ENCODE measurements around the gene ETNK1.

Gene ETNK1

GRCh38 chr12:22668441-22668840 lies 43.5 kb downstream of the ETNK1 start:
- no peak overlapping the region for H3K9ac ChIP-seq (ENCODE audit: low read depth, low read length)
- H3K4me1 ChIP-seq (ENCODE audit: insufficient read depth, low read length): no peaks in the 10 kb centered on the region
- no peak overlapping the region for H3K27ac ChIP-seq (ENCODE audit: low read length)
- no peaks in the 10 kb centered on the region for H3K9me3 ChIP-seq (ENCODE audit: insufficient read depth, low read depth, low read length)
- H3K27me3 ChIP-seq (ENCODE audit: insufficient read depth, low read length): no peaks in the 10 kb centered on the region
- peaks cover 42% of the 10 kb centered on the region for H3K36me3 ChIP-seq (ENCODE audit: insufficient read depth, low read depth, low read length)
- H3K4me3 ChIP-seq (ENCODE audit: low read length): no peak overlapping the region

GRCh38 chr12:22670762-22671161 lies 45.8 kb downstream of the ETNK1 start:
- no peak overlapping the region for H3K4me3 ChIP-seq (ENCODE audit: low read length)
- no peak overlapping the region for H3K27ac ChIP-seq (ENCODE audit: low read length)
- peaks cover 58% of the 10 kb centered on the region for H3K36me3 ChIP-seq (ENCODE audit: insufficient read depth, low read depth, low read length)
- H3K4me1 ChIP-seq (ENCODE audit: insufficient read depth, low read length): no peaks in the 10 kb centered on the region
- no peak overlapping the region for H3K9ac ChIP-seq (ENCODE audit: low read depth, low read length)
- no peaks in the 10 kb centered on the region for H3K27me3 ChIP-seq (ENCODE audit: insufficient read depth, low read length)
- H3K9me3 ChIP-seq (ENCODE audit: insufficient read depth, low read depth, low read length): no peaks in the 10 kb centered on the region

GRCh38 chr12:22672951-22673350 lies 48.0 kb downstream of the ETNK1 start:
- peaks cover 54% of the 10 kb centered on the region for H3K36me3 ChIP-seq (ENCODE audit: insufficient read depth, low read depth, low read length)

GRCh38 chr12:22677781-22678574 lies 53.0 kb downstream of the ETNK1 start:
- Histone ChIP-seq H3K4me3 (ENCODE audit: low read length) (no peak overlapping the region), H3K9ac (ENCODE audit: low read depth, low read length) (no peak overlapping the region), H3K27ac (ENCODE audit: low read length) (no peak overlapping the region), H3K9me3 (ENCODE audit: insufficient read depth, low read depth, low read length) (no peaks in the 10 kb centered on the region), H3K27me3 (ENCODE audit: insufficient read depth, low read length) (no peaks in the 10 kb centered on the region), H3K36me3 (ENCODE audit: insufficient read depth, low read depth, low read length) (peaks cover 73% of the 10 kb centered on the region), H3K4me1 (ENCODE audit: insufficient read depth, low read length) (no peaks in the 10 kb centered on the region)

More at GRCh38 chr12:22672951-22673350, 48.0 kb downstream of the ETNK1 start:
- no peaks in the 10 kb centered on the region for H3K27me3 ChIP-seq (ENCODE audit: insufficient read depth, low read length)
- H3K4me1 ChIP-seq (ENCODE audit: insufficient read depth, low read length): no peaks in the 10 kb centered on the region
- no peaks in the 10 kb centered on the region for H3K9me3 ChIP-seq (ENCODE audit: insufficient read depth, low read depth, low read length)
- no peak overlapping the region for H3K9ac ChIP-seq (ENCODE audit: low read depth, low read length)
- H3K4me3 ChIP-seq (ENCODE audit: low read length): no peak overlapping the region
- H3K27ac ChIP-seq (ENCODE audit: low read length): no peak overlapping the region

GRCh38 chr12:22682663-22683062 lies 57.7 kb downstream of the ETNK1 start:
- Histone ChIP-seq H3K36me3 (ENCODE audit: insufficient read depth, low read depth, low read length) (peaks cover 73% of the 10 kb centered on the region), H3K9me3 (ENCODE audit: insufficient read depth, low read depth, low read length) (no peaks in the 10 kb centered on the region), H3K27ac (ENCODE audit: low read length) (no peak overlapping the region), H3K4me3 (ENCODE audit: low read length) (no peak overlapping the region), H3K27me3 (ENCODE audit: insufficient read depth, low read length) (no peaks in the 10 kb centered on the region), H3K9ac (ENCODE audit: low read depth, low read length) (no peak overlapping the region), H3K4me1 (ENCODE audit: insufficient read depth, low read length) (no peaks in the 10 kb centered on the region)

GRCh38 chr12:22683131-22683530 lies 58.2 kb downstream of the ETNK1 start:
- H3K36me3 ChIP-seq (ENCODE audit: insufficient read depth, low read depth, low read length): peaks cover 68% of the 10 kb centered on the region
- H3K4me3 ChIP-seq (ENCODE audit: low read length): no peak overlapping the region
- H3K9me3 ChIP-seq (ENCODE audit: insufficient read depth, low read depth, low read length): no peaks in the 10 kb centered on the region
- no peak overlapping the region for H3K27ac ChIP-seq (ENCODE audit: low read length)
- H3K27me3 ChIP-seq (ENCODE audit: insufficient read depth, low read length): no peaks in the 10 kb centered on the region
- no peak overlapping the region for H3K9ac ChIP-seq (ENCODE audit: low read depth, low read length)
- H3K4me1 ChIP-seq (ENCODE audit: insufficient read depth, low read length): no peaks in the 10 kb centered on the region

GRCh38 chr12:22684140-22685118 lies 59.5 kb downstream of the ETNK1 start:
- no peaks in the 10 kb centered on the region for H3K27me3 ChIP-seq (ENCODE audit: insufficient read depth, low read length)
- H3K9me3 ChIP-seq (ENCODE audit: insufficient read depth, low read depth, low read length): no peaks in the 10 kb centered on the region
- no peak overlapping the region for H3K27ac ChIP-seq (ENCODE audit: low read length)
- no peak overlapping the region for H3K4me3 ChIP-seq (ENCODE audit: low read length)
- peaks cover 55% of the 10 kb centered on the region for H3K36me3 ChIP-seq (ENCODE audit: insufficient read depth, low read depth, low read length)
- H3K4me1 ChIP-seq (ENCODE audit: insufficient read depth, low read length): no peaks in the 10 kb centered on the region
- H3K9ac ChIP-seq (ENCODE audit: low read depth, low read length): no peak overlapping the region

GRCh38 chr12:22686193-22686592 lies 61.2 kb downstream of the ETNK1 start:
- Histone ChIP-seq H3K4me3 (ENCODE audit: low read length) (no peak overlapping the region), H3K27me3 (ENCODE audit: insufficient read depth, low read length) (no peaks in the 10 kb centered on the region), H3K9ac (ENCODE audit: low read depth, low read length) (no peak overlapping the region), H3K4me1 (ENCODE audit: insufficient read depth, low read length) (no peaks in the 10 kb centered on the region), H3K36me3 (ENCODE audit: insufficient read depth, low read depth, low read length) (peaks cover 46% of the 10 kb centered on the region), H3K27ac (ENCODE audit: low read length) (no peak overlapping the region), H3K9me3 (ENCODE audit: insufficient read depth, low read depth, low read length) (no peaks in the 10 kb centered on the region)

GRCh38 chr12:22687361-22688076 lies 62.5 kb downstream of the ETNK1 start:
- Histone ChIP-seq H3K4me1 (ENCODE audit: insufficient read depth, low read length) (no peaks in the 10 kb centered on the region), H3K36me3 (ENCODE audit: insufficient read depth, low read depth, low read length) (peaks cover 36% of the 10 kb centered on the region), H3K4me3 (ENCODE audit: low read length) (no peak overlapping the region), H3K9me3 (ENCODE audit: insufficient read depth, low read depth, low read length) (no peaks in the 10 kb centered on the region), H3K27ac (ENCODE audit: low read length) (no peak overlapping the region), H3K27me3 (ENCODE audit: insufficient read depth, low read length) (no peaks in the 10 kb centered on the region), H3K9ac (ENCODE audit: low read depth, low read length) (no peak overlapping the region)

GRCh38 chr12:22689876-22690275 lies 64.9 kb downstream of the ETNK1 start:
- peaks cover 27% of the 10 kb centered on the region for H3K36me3 ChIP-seq (ENCODE audit: insufficient read depth, low read depth, low read length)
- H3K9ac ChIP-seq (ENCODE audit: low read depth, low read length): no peak overlapping the region
- H3K4me3 ChIP-seq (ENCODE audit: low read length): no peak overlapping the region
- H3K27ac ChIP-seq (ENCODE audit: low read length): no peak overlapping the region
- peaks cover 7% of the 10 kb centered on the region for H3K9me3 ChIP-seq (ENCODE audit: insufficient read depth, low read depth, low read length)
- H3K4me1 ChIP-seq (ENCODE audit: insufficient read depth, low read length): no peaks in the 10 kb centered on the region
- no peaks in the 10 kb centered on the region for H3K27me3 ChIP-seq (ENCODE audit: insufficient read depth, low read length)

- no peaks in the 10 kb centered on the region for H3K4me1 ChIP-seq (ENCODE audit: insufficient read depth, low read length)
- no peak overlapping the region for H3K27ac ChIP-seq (ENCODE audit: low read length)
- H3K27me3 ChIP-seq (ENCODE audit: insufficient read depth, low read length): no peaks in the 10 kb centered on the region
- H3K36me3 ChIP-seq (ENCODE audit: insufficient read depth, low read depth, low read length): peaks cover 14% of the 10 kb centered on the region
- no peak overlapping the region for H3K4me3 ChIP-seq (ENCODE audit: low read length)
- H3K9ac ChIP-seq (ENCODE audit: low read depth, low read length): no peak overlapping the region
- H3K9me3 ChIP-seq (ENCODE audit: insufficient read depth, low read depth, low read length): peaks cover 7% of the 10 kb centered on the region
These were observed 66.3 kb downstream of the ETNK1 start for GRCh38 chr12:22691319-22691718.
